ENCODE measurements around the gene CORO2A.

CORO2A gene

GRCh38 chr9:98193336-98193944 lies 1.0 kb upstream of the CORO2A start:
- no peak for DNase-seq (ENCODE audit: low read depth, low spot score)
- no peak for TF ChIP-seq CTCF (IDR thresholded peaks at IDR 0.05; ENCODE audit: insufficient read depth, low read length, missing control alignments)
- peak overlapping the region; percentile 65 for H3K4me3 ChIP-seq (ENCODE audit: low read depth, low read length)
- ChIA-PET CTCF (interaction anchor here (0.6 to 6.7 kb wide), 25 partner anchors 9 to 582 kb away, joined by 3 to 75 read pairs (median 4); partner anchors contain the start of genes TBC1D2, TRIM14 and TRMO), POLR2A (interaction anchor here (1.2 to 1.3 kb wide), 2 partner anchors 62 to 168 kb away, joined by 3 to 4 read pairs; partner anchors contain the start of gene TBC1D2)

GRCh38 chr9:98191671-98192502 lies 550 bp downstream of the CORO2A start:
- DNase-seq (ENCODE audit: low read depth, low spot score) = no peak
- no peak for TF ChIP-seq CTCF (IDR thresholded peaks at IDR 0.05; ENCODE audit: insufficient read depth, low read length, missing control alignments)
- CTCF ChIA-PET = interaction anchor here (0.6 to 6.7 kb wide), 7 partner anchors 14 to 602 kb away, joined by 3 to 75 read pairs (median 12); partner anchors contain the start of genes TBC1D2, TRIM14 and TRMO
- peak overlapping the region; percentile 65 for H3K4me3 ChIP-seq (ENCODE audit: low read depth, low read length)
- POLR2A ChIA-PET = interaction anchor here (0.6 to 0.7 kb wide), 2 partner anchors 14 to 915 kb away, joined by 3 read pairs; no protein-coding TSS in a partner anchor

- DNase-seq (ENCODE audit: low read depth, low spot score) = no peak
- no peak overlapping the region for H3K4me3 ChIP-seq (ENCODE audit: low read depth, low read length)
- POLR2A ChIA-PET = no interaction called here
- TF ChIP-seq CTCF (IDR thresholded peaks at IDR 0.05; ENCODE audit: insufficient read depth, low read length, missing control alignments) = no peak
- CTCF ChIA-PET = interaction anchor here (1.7 to 6.7 kb wide), 5 partner anchors 14 to 268 kb away, joined by 4 to 75 read pairs (median 12); partner anchors contain the start of genes TBC1D2 and TRMO
Measured at GRCh38 chr9:98191181-98191608, 1.2 kb downstream of the CORO2A start.

GRCh38 chr9:98190757-98191105 lies 1.7 kb downstream of the CORO2A start:
- DNase-seq (ENCODE audit: low read depth, low spot score) = no peak
- no peak overlapping the region for H3K4me3 ChIP-seq (ENCODE audit: low read depth, low read length)
- ChIA-PET CTCF (interaction anchor here (1.7 to 6.7 kb wide), 4 partner anchors 15 to 268 kb away, joined by 4 to 75 read pairs (median 12); partner anchors contain the start of gene TRMO), POLR2A (no interaction called here)
- TF ChIP-seq CTCF (IDR thresholded peaks at IDR 0.05; ENCODE audit: insufficient read depth, low read length, missing control alignments) = no peak

GRCh38 chr9:98189412-98189811 lies 3.0 kb downstream of the CORO2A start:
- no peak for TF ChIP-seq CTCF (IDR thresholded peaks at IDR 0.05; ENCODE audit: insufficient read depth, low read length, missing control alignments)
- CTCF ChIA-PET = interaction anchor here (1.1 to 1.8 kb wide), 2 partner anchors 16 to 17 kb away, joined by 3 to 8 read pairs; no protein-coding TSS in a partner anchor
- POLR2A ChIA-PET = no interaction called here

GRCh38 chr9:98187926-98188325 lies 4.5 kb downstream of the CORO2A start:
- no peak overlapping the region for H3K4me3 ChIP-seq (ENCODE audit: low read depth, low read length)
- DNase-seq (ENCODE audit: low read depth, low spot score) = no peak
- TF ChIP-seq CTCF (IDR thresholded peaks at IDR 0.05; ENCODE audit: insufficient read depth, low read length, missing control alignments) = no peak
- ChIA-PET CTCF (interaction anchor here (1.2 to 1.8 kb wide), 3 partner anchors 9 to 114 kb away, joined by 3 to 8 read pairs (median 5); no protein-coding TSS in a partner anchor), POLR2A (no interaction called here)

More at GRCh38 chr9:98189412-98189811, 3.0 kb downstream of the CORO2A start:
- H3K4me3 ChIP-seq (ENCODE audit: low read depth, low read length) = no peak overlapping the region
- DNase-seq (ENCODE audit: low read depth, low spot score) = no peak
